ENCODE results near the gene SH2D2A. TPM values are rescaled to one million over a fixed set of nuclear protein-coding genes. Genes with fewer than 3 reads are reported as not detected.

SH2D2A gene
- total RNA-seq, 1 donor from 2014 or later: 286 TPM

GRCh38 chr1:156858555-156858956, 41.9 kb upstream of the SH2D2A start:
- Mint-ChIP-seq H3K27ac (no peak overlapping the region), H3K9me3 (no peaks in the 10 kb centered on the region), H3K27me3 (ENCODE audit: insufficient read depth) (peaks cover 18% of the 10 kb centered on the region), H3K4me1 (ENCODE audit: low read depth) (peaks cover 39% of the 10 kb centered on the region), H3K36me3 (ENCODE audit: low read depth) (peaks cover 9% of the 10 kb centered on the region), H3K4me3 (peak overlapping the region; percentile 66)
- intact Hi-C loops (cut with micrococcal nuclease): no loop called here
- no peak for DNase-seq (ENCODE audit: low spot score)

- Mint-ChIP-seq H3K36me3 (ENCODE audit: low read depth) (peaks cover 4% of the 10 kb centered on the region), H3K9me3 (no peaks in the 10 kb centered on the region), H3K27ac (no peak overlapping the region), H3K27me3 (ENCODE audit: insufficient read depth) (peaks cover 18% of the 10 kb centered on the region), H3K4me3 (no peak overlapping the region), H3K4me1 (ENCODE audit: low read depth) (peaks cover 35% of the 10 kb centered on the region)
- intact Hi-C loops (cut with micrococcal nuclease): no loop called here
- DNase-seq (ENCODE audit: low spot score): no peak
Measured at GRCh38 chr1:156857532-156857931, 40.9 kb upstream of the SH2D2A start.

DNA sequence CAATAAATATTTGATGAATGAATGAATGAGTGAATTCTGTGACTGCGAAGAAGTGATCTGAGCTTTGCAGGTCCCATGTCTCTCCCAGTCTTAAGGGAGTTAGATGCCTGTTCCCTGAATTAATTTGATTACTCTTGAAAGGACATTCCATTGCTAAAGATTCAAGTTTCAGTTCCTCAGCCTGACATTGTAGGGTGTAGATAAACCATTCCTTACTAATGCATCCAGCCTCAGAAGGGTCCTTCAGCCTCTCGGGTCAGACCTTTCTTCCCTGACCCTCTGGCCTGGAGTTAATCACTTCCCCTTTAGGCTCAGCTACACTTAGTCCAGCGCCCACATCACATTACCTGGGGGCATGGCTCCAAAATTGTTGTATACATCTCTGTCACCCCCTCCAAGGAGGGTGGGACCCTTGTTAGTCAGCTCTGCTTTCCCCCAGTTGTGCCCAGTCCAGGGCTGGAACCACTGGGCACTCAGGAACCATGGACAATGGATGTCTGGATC, 39.7 kb upstream of the SH2D2A start:
- Mint-ChIP-seq H3K4me3 (no peak overlapping the region), H3K9me3 (no peaks in the 10 kb centered on the region), H3K36me3 (ENCODE audit: low read depth) (no peaks in the 10 kb centered on the region), H3K4me1 (ENCODE audit: low read depth) (peaks cover 24% of the 10 kb centered on the region), H3K27ac (no peak overlapping the region), H3K27me3 (ENCODE audit: insufficient read depth) (peaks cover 18% of the 10 kb centered on the region)
- intact Hi-C loops (cut with micrococcal nuclease): no loop called here
- no peak for DNase-seq (ENCODE audit: low spot score)

GRCh38 chr1:156854634-156855033, 38.0 kb upstream of the SH2D2A start:
- H3K36me3 Mint-ChIP-seq (ENCODE audit: low read depth): no peaks in the 10 kb centered on the region
- intact Hi-C loops (cut with micrococcal nuclease): no loop called here
- H3K9me3 Mint-ChIP-seq: no peaks in the 10 kb centered on the region
- H3K4me1 Mint-ChIP-seq (ENCODE audit: low read depth): peaks cover 15% of the 10 kb centered on the region
- no peak overlapping the region for H3K4me3 Mint-ChIP-seq
- H3K27me3 Mint-ChIP-seq (ENCODE audit: insufficient read depth): peaks cover 20% of the 10 kb centered on the region
- H3K27ac Mint-ChIP-seq: no peak overlapping the region
- no peak for DNase-seq (ENCODE audit: low spot score)

GRCh38 chr1:156853761-156854160, 37.1 kb upstream of the SH2D2A start:
- H3K27ac Mint-ChIP-seq: no peak overlapping the region

GRCh38 chr1:156852418-156852874, 35.8 kb upstream of the SH2D2A start:
- Mint-ChIP-seq H3K9me3 (no peaks in the 10 kb centered on the region), H3K27ac (no peak overlapping the region), H3K4me3 (no peak overlapping the region), H3K4me1 (ENCODE audit: low read depth) (peaks cover 22% of the 10 kb centered on the region), H3K36me3 (ENCODE audit: low read depth) (no peaks in the 10 kb centered on the region), H3K27me3 (ENCODE audit: insufficient read depth) (peaks cover 16% of the 10 kb centered on the region)
- DNase-seq (ENCODE audit: low spot score): no peak
- intact Hi-C loops (cut with micrococcal nuclease): no loop called here

More at GRCh38 chr1:156853761-156854160, 37.1 kb upstream of the SH2D2A start:
- Mint-ChIP-seq H3K27me3 (ENCODE audit: insufficient read depth) (peaks cover 20% of the 10 kb centered on the region), H3K36me3 (ENCODE audit: low read depth) (no peaks in the 10 kb centered on the region), H3K4me1 (ENCODE audit: low read depth) (peaks cover 18% of the 10 kb centered on the region), H3K4me3 (no peak overlapping the region), H3K9me3 (no peaks in the 10 kb centered on the region)
- intact Hi-C loops (cut with micrococcal nuclease): no loop called here
- DNase-seq (ENCODE audit: low spot score): no peak

DNA sequence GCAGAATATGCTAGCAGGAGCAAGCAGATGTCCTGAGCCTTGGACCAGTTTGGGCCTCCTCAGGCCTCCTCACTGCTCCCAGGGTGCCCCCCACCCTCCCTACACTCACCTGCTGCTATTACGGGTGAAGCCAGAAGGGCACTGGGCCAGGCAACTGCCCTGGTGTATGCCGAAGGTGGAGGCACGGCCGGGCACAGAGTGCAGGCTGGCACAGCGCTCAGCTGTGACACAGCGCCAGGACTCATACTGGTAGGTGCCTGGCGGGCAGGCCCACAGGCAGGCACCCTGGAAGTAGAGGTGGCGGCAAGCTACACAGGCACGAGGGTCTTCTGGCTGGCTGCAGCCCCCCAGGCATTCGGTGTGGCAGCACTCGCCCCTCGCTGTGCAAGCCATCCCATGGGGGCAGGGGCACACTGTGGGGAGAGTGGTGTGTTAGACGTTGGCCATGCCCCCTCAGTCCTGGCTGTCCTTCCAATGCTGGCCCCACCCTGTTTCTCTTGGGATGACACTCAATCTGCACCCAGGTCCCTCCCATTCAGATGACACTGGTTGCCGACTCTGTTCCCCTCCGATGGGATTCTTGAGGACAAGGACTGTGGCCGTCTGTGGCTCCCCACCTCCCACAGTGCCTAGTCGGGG, 35.2 kb upstream of the SH2D2A start:
- no peaks in the 10 kb centered on the region for H3K36me3 Mint-ChIP-seq (ENCODE audit: low read depth)
- H3K4me3 Mint-ChIP-seq: no peak overlapping the region
- H3K27ac Mint-ChIP-seq: no peak overlapping the region
- intact Hi-C loops (cut with micrococcal nuclease): no loop called here
- H3K27me3 Mint-ChIP-seq (ENCODE audit: insufficient read depth): peaks cover 19% of the 10 kb centered on the region
- peaks cover 22% of the 10 kb centered on the region for H3K4me1 Mint-ChIP-seq (ENCODE audit: low read depth)
- no peaks in the 10 kb centered on the region for H3K9me3 Mint-ChIP-seq
- no peak for DNase-seq (ENCODE audit: low spot score)

- Mint-ChIP-seq H3K4me3 (peak overlapping the region; percentile 17), H3K9me3 (no peaks in the 10 kb centered on the region), H3K27ac (peak overlapping the region; percentile 65), H3K4me1 (ENCODE audit: low read depth) (peaks cover 31% of the 10 kb centered on the region), H3K36me3 (ENCODE audit: low read depth) (no peaks in the 10 kb centered on the region), H3K27me3 (ENCODE audit: insufficient read depth) (peaks cover 37% of the 10 kb centered on the region)
- intact Hi-C loops (cut with micrococcal nuclease): loop anchor here (5.0 kb wide), 1 partner anchor 37 kb away; no protein-coding TSS in a partner anchor
- DNase-seq (ENCODE audit: low spot score): no peak
Measured at GRCh38 chr1:156849151-156849496, 32.5 kb upstream of the SH2D2A start.

DNA sequence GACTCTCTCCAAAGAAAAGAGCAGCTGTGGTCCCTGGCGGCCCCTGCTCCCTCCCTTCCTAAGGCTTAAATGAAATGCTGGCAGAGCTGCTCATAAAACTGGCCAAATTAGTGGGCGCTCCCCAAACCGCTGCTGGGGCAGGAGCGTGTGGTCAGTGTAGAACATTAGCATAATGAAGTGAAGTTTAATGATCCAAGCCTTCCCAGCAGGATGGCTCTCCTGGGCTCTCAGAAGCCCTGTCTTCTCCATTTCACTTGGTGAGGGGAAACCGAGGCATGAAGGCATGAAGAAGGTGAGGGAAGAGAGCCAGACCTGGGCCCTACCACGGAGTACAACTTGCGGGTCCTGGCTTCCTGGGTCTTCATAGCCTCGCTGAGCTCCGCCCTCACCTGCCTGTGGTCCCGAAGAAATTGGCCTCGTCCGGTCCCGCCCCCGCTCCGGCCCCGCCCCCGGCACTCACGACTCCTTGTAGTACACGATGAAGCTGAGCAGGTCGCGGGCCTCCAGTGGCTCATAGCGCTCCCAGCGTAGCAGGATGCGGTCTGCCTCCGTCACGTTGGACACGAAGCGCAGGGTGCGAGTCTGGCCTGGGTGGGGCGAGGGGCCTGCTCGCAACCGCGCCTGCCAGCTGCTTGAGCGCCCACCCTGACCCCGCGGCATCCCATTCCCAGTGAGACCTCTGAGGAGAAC, 32.0 kb upstream of the SH2D2A start:
- H3K9me3 Mint-ChIP-seq: no peaks in the 10 kb centered on the region
- intact Hi-C loops (cut with micrococcal nuclease): loop anchor here (1.0 to 5.0 kb wide), 2 partner anchors 12 to 36 kb away; partner anchors contain the start of gene NTRK1
- H3K27ac Mint-ChIP-seq: peak overlapping the region; percentile 65
- H3K36me3 Mint-ChIP-seq (ENCODE audit: low read depth): peaks cover 2% of the 10 kb centered on the region
- peaks cover 34% of the 10 kb centered on the region for H3K4me1 Mint-ChIP-seq (ENCODE audit: low read depth)
- peak; percentile 67 for DNase-seq (ENCODE audit: low spot score)
- H3K4me3 Mint-ChIP-seq: peak overlapping the region; percentile 27
- H3K27me3 Mint-ChIP-seq (ENCODE audit: insufficient read depth): peaks cover 40% of the 10 kb centered on the region

- Mint-ChIP-seq H3K27ac (peak overlapping the region; percentile 15), H3K9me3 (no peaks in the 10 kb centered on the region), H3K36me3 (ENCODE audit: low read depth) (peaks cover 2% of the 10 kb centered on the region), H3K27me3 (ENCODE audit: insufficient read depth) (peaks cover 44% of the 10 kb centered on the region), H3K4me1 (ENCODE audit: low read depth) (peaks cover 30% of the 10 kb centered on the region), H3K4me3 (peak overlapping the region; percentile 27)
- no peak for DNase-seq (ENCODE audit: low spot score)
- intact Hi-C loops (cut with micrococcal nuclease): loop anchor here (1.0 to 5.0 kb wide), 2 partner anchors 12 to 36 kb away; partner anchors contain the start of gene NTRK1
Measured at GRCh38 chr1:156847591-156848460, 31.2 kb upstream of the SH2D2A start.

- Mint-ChIP-seq H3K27me3 (ENCODE audit: insufficient read depth) (peaks cover 44% of the 10 kb centered on the region), H3K9me3 (no peaks in the 10 kb centered on the region), H3K4me1 (ENCODE audit: low read depth) (peaks cover 28% of the 10 kb centered on the region), H3K36me3 (ENCODE audit: low read depth) (peaks cover 2% of the 10 kb centered on the region), H3K27ac (no peak overlapping the region), H3K4me3 (no peak overlapping the region)
- DNase-seq (ENCODE audit: low spot score): no peak
- intact Hi-C loops (cut with micrococcal nuclease): loop anchor here (5.0 kb wide), 1 partner anchor 34 kb away; no protein-coding TSS in a partner anchor
Measured at GRCh38 chr1:156846643-156847042, 30.0 kb upstream of the SH2D2A start.

- DNase-seq (ENCODE audit: low spot score): no peak
- peaks cover 28% of the 10 kb centered on the region for H3K4me1 Mint-ChIP-seq (ENCODE audit: low read depth)
- H3K4me3 Mint-ChIP-seq: no peak overlapping the region
- H3K36me3 Mint-ChIP-seq (ENCODE audit: low read depth): peaks cover 2% of the 10 kb centered on the region
- H3K9me3 Mint-ChIP-seq: no peaks in the 10 kb centered on the region
- no peak overlapping the region for H3K27ac Mint-ChIP-seq
- H3K27me3 Mint-ChIP-seq (ENCODE audit: insufficient read depth): peaks cover 43% of the 10 kb centered on the region
- intact Hi-C loops (cut with micrococcal nuclease): loop anchor here (1.0 to 5.0 kb wide), 2 partner anchors 12 to 34 kb away; no protein-coding TSS in a partner anchor
Measured at GRCh38 chr1:156845953-156846545, 29.4 kb upstream of the SH2D2A start.

All from activated T-helper 1 cell treated with anti-CD3 and anti-CD28 coated beads, Interleukin-12 subunit alpha, Interleukin-12 subunit beta, Interleukin-2, Interleukin-4 antibody, amounts not matched to agents 30 ng/mL and 10 ng/mL and 1 ng/mL, durations not matched to agents 14 hours and 24 hours and 36 hours (primary cell).